ENCODE results near the gene PTRH1. TPM values are rescaled to one million over a fixed set of nuclear protein-coding genes. Genes with fewer than 3 reads are reported as not detected.

The PTRH1 gene
- total RNA-seq, 1 donor: 16.3 TPM

Other genes with a start within 250 kb of the PTRH1 start
- 19.9 and 23.0 TPM in 2 replicates for gene STXBP1, start 103.4 kb downstream of the PTRH1 start, total RNA-seq
- gene CFAP157, start 8.7 kb downstream of the PTRH1 start, total RNA-seq: not detected in 2 replicates
- under 0.01 TPM in 1 of 2 replicates, not detected in the other for gene TTC16, start 416 bp upstream of the PTRH1 start, total RNA-seq
- gene TOR2A, start 19.6 kb upstream of the PTRH1 start, total RNA-seq: 3.8 and 4.7 TPM in 2 replicates
- gene SH2D3C, start 63.0 kb upstream of the PTRH1 start, total RNA-seq: 0.29 and 0.36 TPM in 2 replicates
- 54.8 and 56.1 TPM in 2 replicates for gene CDK9, start 70.4 kb upstream of the PTRH1 start, total RNA-seq
- gene FPGS, start 87.2 kb upstream of the PTRH1 start, total RNA-seq: 87.5 and 98.1 TPM in 2 replicates
- 60.8 and 87.5 TPM in 2 replicates for gene ENG, start 139.0 kb upstream of the PTRH1 start, total RNA-seq
- 100 and 106 TPM in 2 replicates for gene AK1, start 162.0 kb upstream of the PTRH1 start, total RNA-seq
- 52.7 and 53.2 TPM in 2 replicates for gene ST6GALNAC6, start 183.9 kb upstream of the PTRH1 start, total RNA-seq
- 29.5 and 33.7 TPM in 2 replicates for gene ST6GALNAC4, start 201.4 kb upstream of the PTRH1 start, total RNA-seq
- gene PIP5KL1, start 215.1 kb upstream of the PTRH1 start, total RNA-seq: 2.2 and 3.5 TPM in 2 replicates
- gene DPM2, start 222.2 kb upstream of the PTRH1 start, total RNA-seq: 10.1 and 11.5 TPM in 2 replicates